Measurements from ENCODE around the gene ZNF341.

The ZNF341 gene

GRCh38 chr20:33693741-33694638 lies 37.8 kb upstream of the ZNF341 start:
- TF ChIP-seq GATA3 (IDR thresholded peaks at IDR 0.05; ENCODE audit: low read depth, low read length), result no peak
- TF ChIP-seq GATA2 (IDR thresholded peaks at IDR 0.05; ENCODE audit: low read depth, low read length), result no peak

GRCh38 chr20:33694639-33695012 lies 37.2 kb upstream of the ZNF341 start:
- TF ChIP-seq GATA2 (IDR thresholded peaks at IDR 0.05; ENCODE audit: low read depth, low read length) (no peak), GATA3 (IDR thresholded peaks at IDR 0.05; ENCODE audit: low read depth, low read length) (no peak)

- no peak for TF ChIP-seq GATA2 (IDR thresholded peaks at IDR 0.05; ENCODE audit: low read depth, low read length)
- TF ChIP-seq GATA3 (IDR thresholded peaks at IDR 0.05; ENCODE audit: low read depth, low read length), result no peak
These were observed 35.3 kb upstream of the ZNF341 start for GRCh38 chr20:33696448-33696847.

- TF ChIP-seq GATA3 (IDR thresholded peaks at IDR 0.05; ENCODE audit: low read depth, low read length), result no peak
- TF ChIP-seq GATA2 (IDR thresholded peaks at IDR 0.05; ENCODE audit: low read depth, low read length), result no peak
These were observed 34.7 kb upstream of the ZNF341 start for GRCh38 chr20:33697129-33697528.

GRCh38 chr20:33701629-33702450 lies 30.0 kb upstream of the ZNF341 start:
- TF ChIP-seq GATA3 (IDR thresholded peaks at IDR 0.05; ENCODE audit: low read depth, low read length) (no peak), GATA2 (IDR thresholded peaks at IDR 0.05; ENCODE audit: low read depth, low read length) (no peak)

GRCh38 chr20:33702861-33703260 lies 28.9 kb upstream of the ZNF341 start:
- no peak for TF ChIP-seq GATA3 (IDR thresholded peaks at IDR 0.05; ENCODE audit: low read depth, low read length)
- no peak for TF ChIP-seq GATA2 (IDR thresholded peaks at IDR 0.05; ENCODE audit: low read depth, low read length)

GRCh38 chr20:33703498-33704137 lies 28.2 kb upstream of the ZNF341 start:
- no peak for TF ChIP-seq GATA3 (IDR thresholded peaks at IDR 0.05; ENCODE audit: low read depth, low read length)
- no peak for TF ChIP-seq GATA2 (IDR thresholded peaks at IDR 0.05; ENCODE audit: low read depth, low read length)

- TF ChIP-seq GATA3 (IDR thresholded peaks at IDR 0.05; ENCODE audit: low read depth, low read length) (no peak), GATA2 (IDR thresholded peaks at IDR 0.05; ENCODE audit: low read depth, low read length) (no peak)
These were observed 27.4 kb upstream of the ZNF341 start for GRCh38 chr20:33704197-33704924.

- TF ChIP-seq GATA3 (IDR thresholded peaks at IDR 0.05; ENCODE audit: low read depth, low read length), result no peak
- TF ChIP-seq GATA2 (IDR thresholded peaks at IDR 0.05; ENCODE audit: low read depth, low read length), result no peak
These were observed 24.1 kb upstream of the ZNF341 start for GRCh38 chr20:33707668-33708067.

- no peak for TF ChIP-seq GATA3 (IDR thresholded peaks at IDR 0.05; ENCODE audit: low read depth, low read length)
These were observed 22.4 kb upstream of the ZNF341 start for GRCh38 chr20:33709398-33709797.

GRCh38 chr20:33709905-33710541 lies 21.8 kb upstream of the ZNF341 start:
- no peak for TF ChIP-seq GATA2 (IDR thresholded peaks at IDR 0.05; ENCODE audit: low read depth, low read length)

GRCh38 chr20:33710681-33711445 lies 20.9 kb upstream of the ZNF341 start:
- TF ChIP-seq GATA2 (IDR thresholded peaks at IDR 0.05; ENCODE audit: low read depth, low read length) (no peak), GATA3 (IDR thresholded peaks at IDR 0.05; ENCODE audit: low read depth, low read length) (no peak)

- TF ChIP-seq GATA2 (IDR thresholded peaks at IDR 0.05; ENCODE audit: low read depth, low read length), result no peak
- TF ChIP-seq GATA3 (IDR thresholded peaks at IDR 0.05; ENCODE audit: low read depth, low read length), result no peak
These were observed 20.4 kb upstream of the ZNF341 start for GRCh38 chr20:33711446-33711738.
